ENCODE data around the gene EXPH5.

The EXPH5 gene

DNA sequence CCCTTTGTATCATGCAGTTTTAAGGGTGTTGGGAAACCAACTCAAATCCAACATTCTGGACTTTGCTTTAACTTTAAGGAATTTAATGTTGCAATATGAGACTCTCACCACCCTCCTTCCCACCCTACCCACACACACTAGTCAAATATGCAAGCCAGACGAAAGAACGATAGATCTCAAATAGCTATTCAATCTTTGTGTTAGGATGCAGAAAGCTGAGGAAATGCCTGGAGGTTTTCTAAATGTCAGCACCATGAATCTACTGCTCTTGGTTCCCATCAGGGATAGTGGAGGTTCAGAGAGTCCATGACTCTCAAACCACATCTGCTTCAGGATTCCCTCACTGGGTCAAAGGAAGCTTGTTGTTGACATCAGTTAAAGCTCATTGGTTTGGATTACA, 33.7 kb downstream of the EXPH5 start:
- no peak for DNase-seq (ENCODE audit: low spot score)

DNA sequence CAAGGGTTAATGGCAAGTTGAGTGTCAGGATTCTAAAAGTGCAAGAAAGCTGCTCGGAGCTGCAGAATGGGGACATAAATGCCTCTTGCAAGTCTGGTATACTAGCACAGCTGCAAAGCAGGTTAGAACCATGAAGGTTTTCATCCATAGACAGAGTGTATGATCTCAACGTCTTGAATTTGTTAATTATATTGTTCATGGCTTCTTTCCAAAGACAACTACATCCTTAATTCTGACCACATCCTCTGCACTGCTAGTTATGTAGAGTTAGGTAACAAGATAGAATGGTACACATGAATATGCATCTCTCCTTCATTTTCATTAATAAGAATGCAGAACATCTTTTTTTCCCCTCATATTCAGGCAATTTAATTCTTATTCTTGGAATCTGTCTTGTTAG, 34.2 kb downstream of the EXPH5 start:
- no peak for DNase-seq (ENCODE audit: low spot score)

GRCh38 chr11:108558222-108558621, 35.3 kb downstream of the EXPH5 start:
- DNase-seq (ENCODE audit: low spot score), result no peak

- DNase-seq (ENCODE audit: low spot score), result no peak
These were observed 37.5 kb downstream of the EXPH5 start for GRCh38 chr11:108556019-108556418.

DNA sequence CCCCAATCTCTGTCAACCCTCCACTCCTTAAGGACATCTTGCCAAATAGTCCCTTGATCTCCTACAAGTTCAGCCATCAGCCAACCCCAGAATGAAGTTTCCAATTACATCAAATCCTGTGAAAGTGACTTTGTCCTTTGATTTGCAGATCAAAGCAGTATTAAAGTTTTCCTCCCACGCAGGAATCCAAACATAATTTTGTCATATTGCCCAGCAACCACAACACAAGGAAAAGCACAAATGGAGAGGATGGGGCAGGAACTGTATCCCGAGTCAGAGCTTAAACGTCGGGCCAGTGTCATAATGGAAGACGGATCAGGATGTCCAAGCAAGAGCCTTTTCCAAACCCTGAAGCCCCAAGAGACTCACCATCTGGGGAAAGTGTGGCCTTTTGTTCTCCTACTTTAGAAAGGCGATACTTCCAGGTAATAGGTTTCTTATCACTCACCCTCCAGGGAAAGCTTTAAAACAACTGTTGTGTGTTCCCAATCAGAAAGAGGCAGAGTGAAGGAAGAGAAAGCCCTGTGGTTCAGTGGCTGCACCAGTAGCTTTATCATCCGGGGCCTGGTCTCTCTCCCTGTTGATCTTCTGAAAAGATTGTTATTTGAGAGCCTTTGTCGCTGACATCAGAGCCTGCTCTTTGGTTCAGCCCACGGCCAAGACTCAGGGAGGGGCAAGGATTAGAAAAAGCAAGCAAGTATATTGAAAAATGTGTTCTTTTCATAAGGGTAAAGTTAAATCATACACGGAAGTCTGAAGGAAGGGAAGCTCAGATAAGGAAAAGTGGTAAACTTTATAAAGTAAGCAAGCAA, 41.7 kb downstream of the EXPH5 start:
- DNase-seq (ENCODE audit: low spot score), result no peak

- no peak for DNase-seq (ENCODE audit: low spot score)
These were observed 44.2 kb downstream of the EXPH5 start for GRCh38 chr11:108549319-108549885.

DNA sequence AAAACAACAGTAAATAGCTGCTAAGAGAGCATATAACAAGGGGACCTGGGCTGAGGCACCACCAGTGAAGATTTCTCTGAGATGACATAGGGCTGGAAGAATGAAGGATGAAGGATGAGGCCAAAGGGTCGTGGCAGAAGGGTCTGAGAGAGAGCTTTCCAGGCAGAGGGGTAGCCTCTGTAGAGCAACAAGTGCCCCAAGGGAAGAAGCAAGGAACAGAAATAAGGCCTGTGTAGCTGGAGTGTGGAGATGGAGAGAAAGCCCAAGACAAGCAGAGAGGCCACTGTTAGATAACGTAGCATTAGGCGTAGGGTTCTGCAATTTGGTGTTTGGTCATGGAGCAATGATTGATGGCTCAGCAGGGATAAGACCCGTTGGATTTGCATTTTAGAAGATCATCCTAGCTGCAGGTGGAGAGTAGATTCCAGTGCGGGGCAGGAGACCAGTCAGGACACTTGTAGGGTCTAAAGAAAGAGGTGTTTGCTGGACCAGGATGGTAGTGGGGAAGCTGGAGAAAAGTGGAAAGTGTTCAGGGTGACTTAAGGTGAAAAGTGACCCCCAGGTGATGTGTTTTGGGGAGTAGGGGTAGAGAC, 47.6 kb downstream of the EXPH5 start:
- no peak for DNase-seq (ENCODE audit: low spot score)

DNA sequence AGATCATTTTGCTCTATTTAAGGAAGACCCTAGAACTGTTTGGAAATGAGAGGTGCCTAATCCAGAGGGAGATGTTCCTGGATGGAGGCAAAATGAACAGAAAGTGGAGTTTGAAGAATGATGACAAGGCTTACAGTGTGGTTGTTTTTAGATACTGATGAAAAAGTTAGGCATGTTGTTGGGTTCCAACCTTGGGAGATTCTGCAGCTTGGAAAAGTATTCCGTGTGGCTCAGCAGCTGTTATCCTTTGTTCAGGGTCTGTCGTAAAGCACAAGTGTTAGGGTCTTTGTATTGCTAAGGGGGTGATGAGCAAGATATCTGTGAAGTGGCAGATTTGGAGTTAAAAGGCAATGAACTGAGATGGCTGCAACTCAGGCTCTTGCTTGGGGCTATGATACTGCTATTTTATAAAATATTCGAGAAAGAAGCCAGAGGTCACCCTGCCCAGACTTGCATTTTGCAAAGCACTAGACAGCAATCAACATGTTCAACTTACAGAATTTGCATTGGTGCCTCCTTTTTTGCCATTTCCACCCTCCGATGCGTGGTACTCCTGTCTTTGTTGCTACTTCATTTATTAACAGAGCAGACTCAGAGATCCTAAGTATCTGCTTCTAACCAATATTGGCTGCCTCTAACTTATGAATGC, 50.1 kb downstream of the EXPH5 start:
- DNase-seq (ENCODE audit: low spot score), result no peak

DNA sequence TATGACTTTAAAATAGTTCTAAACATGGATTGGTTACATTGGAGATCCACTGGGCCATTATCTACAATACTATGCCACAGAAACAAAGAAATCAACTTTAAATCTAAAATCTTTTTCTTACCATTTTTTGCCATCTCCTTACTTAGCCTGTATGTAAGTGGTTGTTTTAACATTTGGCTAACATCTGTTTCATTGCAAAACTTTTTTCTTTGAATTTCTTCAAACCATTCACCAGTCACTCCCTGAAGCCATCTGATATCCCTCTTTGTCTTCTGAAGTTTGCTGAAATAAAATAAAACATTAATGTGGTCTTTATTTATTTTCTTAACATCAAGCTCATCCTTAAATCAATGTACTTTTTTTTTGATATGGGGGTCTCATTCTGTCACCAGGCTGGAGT, 52.0 kb downstream of the EXPH5 start:
- DNase-seq (ENCODE audit: low spot score), result no peak

DNA sequence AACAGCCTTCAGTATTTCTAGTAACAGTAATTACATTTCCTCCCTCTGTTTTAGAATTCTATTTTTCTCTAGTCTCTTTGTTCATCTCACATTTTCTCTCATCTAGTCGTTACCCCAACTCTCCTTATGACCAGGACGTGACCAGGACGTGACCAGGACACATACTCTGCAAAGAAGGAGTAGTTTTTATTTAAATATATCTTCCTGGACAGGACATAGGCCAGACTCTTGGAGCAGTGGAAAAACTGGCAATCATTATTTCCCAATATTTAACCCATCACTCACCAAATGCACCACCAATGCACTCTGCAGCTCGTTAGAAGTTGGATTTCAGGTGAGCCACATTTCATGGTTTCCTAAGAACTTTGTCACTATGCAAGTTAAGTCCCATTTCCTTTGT, 55.1 kb downstream of the EXPH5 start:
- DNase-seq (ENCODE audit: low spot score), result no peak

DNA sequence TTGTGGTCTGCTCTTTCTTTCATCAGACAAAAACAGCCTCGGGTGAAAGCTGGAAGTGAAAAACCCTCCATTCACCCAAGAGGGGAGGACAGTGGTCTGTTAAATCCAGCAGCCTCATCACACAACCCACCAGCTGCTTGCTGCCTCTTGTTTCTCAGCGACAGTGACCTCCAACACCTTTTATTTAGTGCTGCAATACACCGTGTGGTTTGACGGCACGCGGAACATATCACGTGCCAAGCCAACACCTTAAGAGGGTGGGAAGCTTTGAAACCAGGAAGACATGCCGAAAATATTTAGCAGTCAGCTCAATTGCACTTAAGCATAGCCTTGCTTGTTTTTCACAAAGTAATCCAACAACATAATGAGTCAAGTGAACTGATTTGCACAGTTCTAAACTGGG, 55.5 kb downstream of the EXPH5 start:
- DNase-seq (ENCODE audit: low spot score), result no peak

- DNase-seq (ENCODE audit: low spot score), result no peak
These were observed 56.8 kb downstream of the EXPH5 start for GRCh38 chr11:108536783-108537182.

DNA sequence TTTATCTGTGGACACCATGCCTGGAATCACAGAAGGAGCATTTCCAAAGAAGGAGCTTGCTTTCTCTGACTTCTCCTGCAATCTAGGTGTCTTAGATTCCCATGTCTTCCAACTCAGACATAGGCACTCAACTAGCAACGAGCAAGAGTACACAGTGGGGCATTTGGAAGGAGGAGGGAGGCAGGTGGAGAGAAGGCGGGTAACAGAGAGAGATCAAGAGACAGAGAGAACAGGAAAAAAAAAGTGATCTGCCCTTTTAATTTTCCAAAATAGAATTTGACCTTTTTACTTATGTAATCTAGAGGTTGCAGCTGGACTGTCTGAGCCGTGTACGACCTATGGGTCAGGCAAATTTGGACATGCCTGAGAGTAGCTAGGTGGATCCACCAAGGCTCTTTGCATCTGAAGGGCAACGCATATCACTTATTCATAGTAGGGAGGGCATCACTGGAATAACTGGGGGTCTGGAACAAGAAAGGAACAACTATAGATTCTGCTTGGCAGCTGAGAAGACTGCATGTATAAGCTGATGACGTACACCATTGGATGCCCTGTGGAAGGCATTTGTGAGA, 58.1 kb downstream of the EXPH5 start:
- no peak for DNase-seq (ENCODE audit: low spot score)

DNA sequence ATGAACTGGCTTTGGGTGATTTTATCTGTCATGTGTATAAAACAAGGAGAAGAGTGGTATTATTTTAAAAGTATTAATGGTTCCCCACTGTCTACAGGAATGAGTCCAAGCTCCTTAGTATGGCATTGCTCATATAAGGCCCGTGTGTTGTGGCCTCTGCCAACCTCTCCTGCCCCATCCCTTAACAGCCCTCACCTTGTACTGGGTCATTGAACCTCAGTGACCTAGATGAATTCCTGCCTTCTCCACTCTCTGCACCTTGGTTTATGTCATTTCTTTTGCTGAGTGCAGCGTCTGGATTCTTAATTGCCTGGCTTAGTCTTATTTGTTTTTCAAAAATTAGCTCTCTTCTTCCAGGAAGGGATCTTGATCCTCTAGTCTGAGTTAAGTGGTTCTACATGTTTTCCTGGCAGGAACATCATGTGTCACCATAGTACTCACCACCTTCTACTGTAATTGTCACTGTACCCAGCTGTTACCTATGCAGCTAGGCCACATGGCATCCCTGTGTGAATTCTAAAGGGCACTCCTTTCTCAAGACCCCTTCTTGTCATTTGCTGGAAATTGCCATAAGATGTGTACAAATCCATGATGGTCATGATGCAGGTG, 59.2 kb downstream of the EXPH5 start:
- DNase-seq (ENCODE audit: low spot score), result no peak

DNA sequence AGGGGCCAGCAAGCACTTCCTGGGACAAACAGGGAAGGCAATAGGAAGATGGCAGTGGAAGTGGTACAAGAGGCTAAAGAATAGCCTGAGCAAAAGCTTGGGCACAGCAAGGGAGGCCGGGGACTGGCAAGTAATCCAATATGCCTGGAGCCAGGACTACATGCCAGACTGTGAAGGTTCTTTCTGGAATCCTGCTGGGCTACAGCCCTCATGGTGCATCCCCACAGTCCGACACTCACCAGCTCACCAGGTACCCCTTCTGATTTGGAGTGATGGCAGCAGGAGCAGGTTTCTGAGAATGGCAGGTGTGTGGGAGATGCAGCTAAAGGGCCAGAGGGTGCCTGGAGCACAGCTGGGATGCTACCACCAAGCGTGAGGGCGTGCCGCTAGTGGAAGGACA, 63.1 kb downstream of the EXPH5 start:
- no peak for DNase-seq (ENCODE audit: low spot score)

DNA sequence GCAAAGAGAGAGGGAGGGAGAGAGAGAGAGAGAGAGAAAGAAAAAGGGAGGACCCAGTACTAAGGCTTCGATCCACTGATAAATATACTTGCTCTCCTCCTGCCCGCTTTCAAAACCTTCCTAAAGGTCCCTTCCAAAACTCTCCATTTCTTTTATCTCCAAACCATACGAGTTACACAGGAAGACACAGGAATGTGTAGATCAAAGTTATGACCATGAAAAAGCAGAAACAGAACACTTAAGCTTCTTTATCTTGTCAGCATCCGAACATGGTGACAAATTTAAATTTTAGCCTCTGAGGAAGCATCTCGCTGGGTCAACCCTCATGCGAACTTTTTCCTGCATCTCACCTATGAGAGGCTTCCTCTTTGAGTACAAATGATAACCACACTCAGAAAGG, 66.2 kb downstream of the EXPH5 start:
- DNase-seq (ENCODE audit: low spot score), result no peak

- DNase-seq (ENCODE audit: low spot score), result no peak
These were observed 68.4 kb downstream of the EXPH5 start for GRCh38 chr11:108525161-108525560.

DNA sequence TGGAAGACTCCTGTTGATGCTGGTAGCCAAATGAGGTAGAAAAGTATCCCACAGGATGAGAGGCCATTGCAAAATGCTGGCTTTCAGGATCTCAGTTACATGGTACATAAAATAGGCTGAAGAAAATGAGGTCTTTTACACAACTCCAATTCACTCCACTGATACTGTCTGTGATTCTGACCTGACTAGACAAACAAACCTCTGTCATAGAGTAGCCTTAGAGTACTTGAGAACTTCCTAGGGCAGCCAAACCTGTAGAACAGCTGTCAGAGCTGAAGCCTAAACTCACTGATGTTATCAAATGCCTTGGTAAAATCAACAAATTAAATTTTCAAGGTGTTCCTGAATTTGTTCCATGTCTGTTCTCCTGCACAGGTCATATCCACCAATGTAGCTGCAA, 69.1 kb downstream of the EXPH5 start:
- no peak for DNase-seq (ENCODE audit: low spot score)

GRCh38 chr11:108522318-108522717, 71.2 kb downstream of the EXPH5 start:
- DNase-seq (ENCODE audit: low spot score), result no peak

GRCh38 chr11:108518581-108518980, 75.0 kb downstream of the EXPH5 start:
- DNase-seq (ENCODE audit: low spot score), result no peak

- no peak for DNase-seq (ENCODE audit: low spot score)
These were observed 77.4 kb downstream of the EXPH5 start for GRCh38 chr11:108516125-108516524.

DNA sequence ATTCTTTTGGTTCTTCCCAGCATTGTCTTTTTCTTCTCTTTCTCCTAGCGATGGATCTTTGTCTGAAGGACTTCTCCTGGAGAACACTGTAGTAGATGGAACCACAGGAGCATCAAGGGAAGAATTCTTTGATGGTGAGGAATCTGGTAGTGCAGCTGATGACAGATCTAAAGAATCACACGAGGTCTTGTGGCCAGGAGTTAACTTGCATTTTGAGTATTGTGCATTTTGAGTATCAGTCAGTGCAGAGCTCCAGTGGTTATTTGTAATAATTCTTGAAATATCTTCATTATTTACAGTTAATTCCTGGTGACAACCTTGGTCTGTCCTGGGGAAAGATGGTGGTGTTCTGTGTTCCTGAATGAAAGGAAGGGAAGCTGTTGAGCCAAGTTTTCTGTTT, 80.9 kb downstream of the EXPH5 start:
- DNase-seq (ENCODE audit: low spot score), result no peak
